Measurements from ENCODE around the gene IFNA6. TPM values are rescaled to one million over a fixed set of nuclear protein-coding genes. Genes with fewer than 3 reads are reported as not detected.

IFNA6 gene
- total RNA-seq, 2 experiments from 2014 or later = not detected

- BruUV-seq (replicated peaks) = no TSS peak
- no peak overlapping the region for H2AFZ ChIP-seq (ENCODE audit: low read length)
- no peaks in the 10 kb centered on the region for H3K36me3 ChIP-seq (ENCODE audit: insufficient read depth, low read length)
- intact Hi-C loops (cut with micrococcal nuclease; ENCODE audit: unreplicated experiment) = no loop called here
- peaks cover 5% of the 10 kb centered on the region for H3K4me1 ChIP-seq (ENCODE audit: insufficient read depth, low read length, poor library complexity, severe bottlenecking)
- no peak for TF ChIP-seq CTCF (conservative IDR thresholded peaks at IDR 0.05; ENCODE audit: low read length)
- no peak for TF ChIP-seq EZH2phosphoT487 (IDR thresholded peaks at IDR 0.05; ENCODE audit: borderline replicate concordance, low read depth, low read length)
- CTCF ChIA-PET (ENCODE audit: unreplicated experiment) = no interaction called here
- H3K27ac ChIP-seq (ENCODE audit: low read depth, low read length, poor library complexity, severe bottlenecking) = no peak overlapping the region
- no peak for DNase-seq (ENCODE audit: low spot score)
- POLR2A ChIA-PET = no interaction called here
- no peak overlapping the region for H3K4me2 ChIP-seq (ENCODE audit: low read length)
- peaks cover 6% of the 10 kb centered on the region; the same call in 1 of the 2 replicates for H3K9me3 ChIP-seq (ENCODE audit: low read length)
- H4K20me1 ChIP-seq (ENCODE audit: insufficient read depth, low read length) = no peaks in the 10 kb centered on the region
- peaks cover 1% of the 10 kb centered on the region; the same call in 1 of the 2 replicates for H3K79me2 ChIP-seq (ENCODE audit: insufficient read depth, low read depth, low read length)
- no peak overlapping the region for H3K4me3 ChIP-seq (ENCODE audit: low read depth, low read length, poor library complexity, severe bottlenecking)
- no peaks in the 10 kb centered on the region for H3K9me2 ChIP-seq (ENCODE audit: insufficient read depth, low read length)
Measured at GRCh38 chr9:21340735-21341134, 10.0 kb downstream of the IFNA6 start.

GRCh38 chr9:21336457-21336856 is 14.2 kb downstream of the IFNA6 start:
- ChIA-PET POLR2A (interaction anchor here (0.7 kb wide), 1 partner anchor 466 kb away, joined by 4 read pairs; no protein-coding TSS in a partner anchor), CTCF (ENCODE audit: unreplicated experiment) (no interaction called here)
- Histone ChIP-seq H3K27ac (ENCODE audit: low read depth, low read length, poor library complexity, severe bottlenecking) (no peak overlapping the region), H3K36me3 (ENCODE audit: insufficient read depth, low read length) (peaks cover 25% of the 10 kb centered on the region), H4K20me1 (ENCODE audit: insufficient read depth, low read length) (peaks cover 20% of the 10 kb centered on the region; the same call in 1 of the 2 replicates), H3K9me2 (ENCODE audit: insufficient read depth, low read length) (no peaks in the 10 kb centered on the region), H3K4me2 (ENCODE audit: low read length) (peak overlapping the region; percentile 93; the same call in 1 of the 2 replicates), H3K79me2 (ENCODE audit: insufficient read depth, low read depth, low read length) (peaks cover 41% of the 10 kb centered on the region), H2AFZ (ENCODE audit: low read length) (peak overlapping the region; percentile 99; the same call in 1 of the 2 replicates), H3K4me3 (ENCODE audit: low read depth, low read length, poor library complexity, severe bottlenecking) (no peak overlapping the region), H3K9me3 (ENCODE audit: low read length) (no peaks in the 10 kb centered on the region), H3K4me1 (ENCODE audit: insufficient read depth, low read length, poor library complexity, severe bottlenecking) (peaks cover 39% of the 10 kb centered on the region)
- BruUV-seq (replicated peaks) = no TSS peak
- TF ChIP-seq CTCF (conservative IDR thresholded peaks at IDR 0.05; ENCODE audit: low read length) (peak; percentile 32; the same call in 1 of the 2 replicates), EZH2phosphoT487 (IDR thresholded peaks at IDR 0.05; ENCODE audit: borderline replicate concordance, low read depth, low read length) (no peak)
- intact Hi-C loops (cut with micrococcal nuclease; ENCODE audit: unreplicated experiment) = loop anchor here (5.0 to 10.0 kb wide), 3 partner anchors 654 to 908 kb away; partner anchors contain the start of genes CDKN2A, CDKN2B-AS1 and FOCAD
- DNase-seq (ENCODE audit: low spot score) = peak; percentile 21

Data from OCI-LY7 (cell line).